Measurements from ENCODE around the gene PTPRN2.
"Not testable (repeated sequence)": the region's sequence is repeated elsewhere in the genome, so short reads cannot be mapped to it uniquely, and the experiment has no call there.

PTPRN2 gene

GRCh38 chr7:158257516-158258410, 329.9 kb downstream of the PTPRN2 start:
- no peak for DNase-seq

DNA sequence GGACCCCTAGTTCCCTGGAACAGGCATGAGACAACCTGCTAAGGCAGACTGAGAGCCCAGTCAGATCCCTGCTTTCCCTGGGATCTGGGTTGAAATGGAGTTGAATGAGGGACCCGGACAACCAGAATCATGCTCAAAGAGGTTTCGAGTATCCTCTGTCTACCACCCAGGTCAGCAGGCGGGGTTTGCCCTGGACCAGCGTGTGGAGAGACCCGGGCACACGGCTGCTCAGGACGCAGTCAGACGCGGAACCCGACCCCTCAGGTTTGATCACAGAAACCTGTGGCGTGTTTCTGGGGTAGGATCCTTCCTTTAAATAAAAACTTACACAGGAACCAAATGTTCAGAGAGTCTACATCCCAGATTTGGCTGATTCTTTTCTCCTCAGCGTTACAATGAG, 330.6 kb downstream of the PTPRN2 start:
- no peak for DNase-seq

DNA sequence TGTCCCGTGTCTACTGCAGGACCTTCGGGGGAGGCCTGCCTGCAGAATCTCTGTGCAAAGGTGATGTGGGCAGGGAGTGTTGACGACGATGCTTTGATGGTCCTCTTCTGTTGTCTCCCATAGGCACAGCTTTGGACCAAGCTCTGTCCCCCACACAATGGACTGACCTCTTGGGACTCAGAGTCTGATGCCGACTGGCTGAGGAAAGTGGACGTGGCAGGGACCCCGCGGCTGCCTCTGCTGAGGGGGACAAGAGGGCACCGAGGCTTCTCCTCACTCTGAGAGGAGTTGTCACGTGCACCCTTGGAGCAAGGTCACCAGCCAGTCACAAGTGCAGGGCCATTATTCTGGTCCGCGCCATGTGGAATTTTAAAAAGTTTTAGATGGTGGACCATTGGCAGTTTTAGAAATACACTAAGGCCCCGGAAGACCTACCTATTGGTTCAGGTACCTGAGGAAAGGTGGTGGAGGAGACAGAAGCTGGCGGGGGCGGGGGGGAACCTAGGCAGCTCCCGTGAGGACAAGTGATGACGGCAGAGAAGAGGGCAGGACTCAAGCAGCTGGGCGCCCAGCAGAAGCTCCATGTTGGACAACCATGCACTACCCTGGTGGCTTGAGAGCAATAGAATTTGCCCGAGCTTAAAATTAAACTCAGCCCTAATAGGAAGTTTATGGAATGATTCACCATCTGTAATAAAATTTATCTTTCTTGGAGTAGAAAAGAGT, 331.4 kb downstream of the PTPRN2 start:
- no peak for DNase-seq

- no peak for DNase-seq
Observed at GRCh38 chr7:158255558-158255957, 332.1 kb downstream of the PTPRN2 start.

DNA sequence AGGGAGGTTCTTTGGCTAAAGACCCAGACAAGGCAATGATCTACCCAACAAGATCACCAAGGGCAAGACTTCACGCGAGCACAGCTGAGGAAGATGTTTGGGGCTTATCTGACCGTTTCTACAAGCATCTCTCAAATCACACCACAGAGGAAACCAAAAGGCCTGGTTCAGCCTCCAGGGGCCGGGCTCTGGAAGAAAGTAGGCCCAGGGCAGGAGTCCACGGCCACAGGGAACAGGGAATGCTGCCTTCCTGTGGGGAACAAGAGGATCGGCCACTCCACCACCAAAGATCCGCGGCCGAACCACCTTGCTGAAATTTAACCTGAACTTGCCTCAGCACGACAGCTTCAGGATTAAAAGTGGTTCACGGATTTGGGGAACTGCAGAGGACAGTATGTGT, 332.5 kb downstream of the PTPRN2 start:
- DNase-seq = no peak

DNA sequence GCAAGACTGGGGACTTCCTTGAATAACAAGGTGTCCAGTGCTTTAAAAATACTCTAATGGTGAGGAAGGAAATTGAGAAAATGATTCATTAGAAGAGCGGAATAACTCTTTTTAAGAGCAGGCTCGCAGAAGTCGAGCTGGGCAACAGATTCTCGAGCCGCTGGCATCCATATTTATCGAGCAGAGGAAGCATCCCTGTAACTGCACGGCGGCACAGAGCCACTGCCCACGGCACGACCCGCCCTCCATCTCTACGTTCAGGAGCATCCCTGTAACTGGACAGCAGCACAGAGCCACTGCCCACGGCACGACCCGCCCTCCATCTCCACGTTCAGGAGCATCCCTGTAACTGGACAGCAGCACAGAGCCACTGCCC, 334.0 kb downstream of the PTPRN2 start:
- not testable (repeated sequence) for DNase-seq

- DNase-seq = no peak
Observed at GRCh38 chr7:158252837-158253669, 334.6 kb downstream of the PTPRN2 start.

- DNase-seq = no peak
Observed at GRCh38 chr7:158252081-158252836, 335.4 kb downstream of the PTPRN2 start.

GRCh38 chr7:158251061-158251965, 336.3 kb downstream of the PTPRN2 start:
- no peak for DNase-seq

DNA sequence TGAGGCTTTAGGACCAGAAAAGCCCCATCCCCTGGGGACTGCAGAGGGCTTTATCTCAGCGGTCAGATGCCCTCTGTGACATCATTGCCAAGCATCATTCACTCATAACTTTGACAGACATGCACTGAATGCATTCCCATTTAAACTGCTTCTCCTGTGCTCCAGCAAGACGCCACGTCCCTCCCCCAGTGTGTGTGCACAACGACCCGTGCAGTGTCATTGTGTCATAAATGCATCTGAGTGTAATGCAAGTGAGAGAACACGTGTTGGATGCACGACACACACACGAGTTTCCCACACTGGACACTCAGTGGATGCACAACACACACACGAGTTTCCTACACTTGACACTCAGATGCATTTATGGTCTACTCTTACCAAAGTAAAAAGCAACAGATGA, 337.9 kb downstream of the PTPRN2 start:
- DNase-seq = no peak

GRCh38 chr7:158248816-158249215, 338.8 kb downstream of the PTPRN2 start:
- DNase-seq = no peak

DNA sequence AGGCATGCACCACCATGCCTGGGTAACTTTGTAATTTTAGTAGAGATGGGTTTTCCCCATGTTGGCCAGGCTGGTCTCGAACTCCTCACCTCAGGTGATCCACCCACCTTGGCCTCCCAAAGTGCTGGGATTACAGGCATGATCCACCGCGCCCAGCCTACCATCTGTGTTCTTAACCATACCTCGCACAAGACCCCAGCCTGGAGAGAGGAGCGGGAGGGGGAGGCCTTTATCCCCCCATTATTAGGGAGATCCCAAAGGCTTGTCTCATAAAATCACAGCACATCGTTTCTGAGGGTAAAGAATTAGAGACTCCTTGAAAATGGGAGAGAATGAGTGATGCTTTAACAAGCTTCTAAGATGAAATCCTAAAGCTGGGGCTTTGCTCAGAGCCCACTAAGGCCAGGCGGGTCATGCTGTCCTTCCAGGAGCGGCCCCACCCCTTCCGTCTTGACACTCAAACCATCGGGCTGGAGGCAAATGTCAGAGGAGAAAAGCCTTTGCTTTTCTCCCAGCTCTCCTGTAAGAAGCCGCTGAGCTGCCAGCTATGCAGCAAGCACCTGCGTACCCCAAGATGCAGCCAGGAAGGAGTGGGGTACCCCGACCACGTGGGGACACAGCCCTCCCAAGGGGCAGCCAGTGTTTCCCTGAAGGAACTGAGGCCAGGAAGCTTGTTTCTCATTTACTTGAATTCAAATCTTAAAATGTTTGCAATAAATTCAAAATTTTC, 339.7 kb downstream of the PTPRN2 start:
- no peak for DNase-seq

GRCh38 chr7:158246960-158247673, 340.5 kb downstream of the PTPRN2 start:
- DNase-seq = no peak

GRCh38 chr7:158246272-158246959, 341.2 kb downstream of the PTPRN2 start:
- DNase-seq = no peak

DNA sequence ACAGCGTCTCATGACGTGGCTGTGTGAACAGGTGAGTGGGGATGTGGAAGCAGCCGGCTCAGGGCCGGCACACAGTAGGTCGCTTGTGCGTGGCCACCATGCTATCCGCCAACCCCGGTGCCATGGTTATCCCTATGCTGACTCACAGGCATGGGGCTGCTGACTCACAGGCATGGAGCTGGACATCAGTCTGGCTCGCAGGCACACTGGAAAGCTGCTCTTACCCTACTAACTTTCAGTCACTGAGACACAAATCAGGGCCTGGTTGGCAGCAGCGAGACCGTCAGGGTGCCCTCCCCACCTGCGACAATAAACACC, 341.9 kb downstream of the PTPRN2 start:
- no peak for DNase-seq

DNA sequence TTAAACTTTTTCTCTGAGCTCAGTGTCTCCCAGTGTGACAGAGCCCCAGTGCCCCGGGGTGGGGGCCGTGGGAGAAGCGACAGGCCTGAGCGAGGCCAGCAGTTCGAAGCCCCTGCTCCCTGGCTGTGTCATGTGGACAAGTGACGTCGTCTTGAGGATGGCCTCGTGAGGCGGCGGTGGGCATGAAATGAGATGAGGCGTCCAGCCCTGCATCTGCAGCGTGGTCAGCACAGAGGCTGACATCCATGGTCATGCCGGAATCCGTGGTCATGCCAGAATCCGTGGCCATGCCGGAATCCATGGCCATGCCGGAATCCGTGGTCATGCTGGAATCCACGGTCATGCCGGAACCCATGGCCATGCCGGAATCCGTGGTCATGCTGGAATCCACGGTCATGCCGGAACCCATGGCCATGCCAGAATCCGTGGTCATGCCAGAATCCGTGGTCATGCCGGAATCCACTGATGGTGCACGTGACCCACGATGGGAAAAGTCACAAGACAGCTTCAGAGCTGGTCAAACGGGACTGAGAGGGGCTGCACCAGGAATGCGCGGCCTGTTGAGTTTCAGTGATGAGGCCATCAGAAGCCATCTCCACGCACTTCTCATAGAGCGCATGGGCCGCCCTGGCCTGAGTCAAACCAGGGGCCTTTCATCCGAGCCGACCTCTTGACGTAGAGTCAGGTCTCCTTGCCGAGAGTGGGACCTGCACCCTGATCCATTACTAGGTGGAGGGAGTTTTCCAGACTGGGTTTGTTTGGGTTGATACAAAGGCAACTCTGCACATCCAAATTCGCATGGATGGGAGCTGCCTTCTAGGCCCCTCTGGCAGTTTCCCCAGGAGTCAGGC, 342.5 kb downstream of the PTPRN2 start:
- DNase-seq = no peak

DNA sequence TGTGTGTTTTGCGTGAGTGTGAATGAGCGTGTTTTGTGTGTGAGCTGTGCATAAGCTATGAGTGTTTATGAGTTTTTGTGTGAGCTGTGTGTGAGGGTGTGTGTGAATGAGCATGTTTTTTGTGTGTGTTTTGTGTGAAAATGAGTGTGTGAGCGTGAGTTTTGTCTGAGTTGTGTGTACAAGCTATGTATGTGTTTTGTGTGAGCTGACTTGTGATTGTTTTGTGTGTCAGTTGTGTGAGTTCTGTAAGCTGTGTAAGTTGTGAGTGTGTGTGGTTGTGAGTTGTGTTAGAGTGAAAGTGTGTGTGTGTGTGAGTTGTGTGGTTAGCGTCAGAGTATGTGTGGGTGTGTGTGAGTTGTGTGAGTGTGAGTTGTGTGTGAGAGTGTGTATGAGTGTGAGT, 343.2 kb downstream of the PTPRN2 start:
- DNase-seq = no peak

- no peak for DNase-seq
Observed at GRCh38 chr7:158241919-158242318, 345.7 kb downstream of the PTPRN2 start.

DNA sequence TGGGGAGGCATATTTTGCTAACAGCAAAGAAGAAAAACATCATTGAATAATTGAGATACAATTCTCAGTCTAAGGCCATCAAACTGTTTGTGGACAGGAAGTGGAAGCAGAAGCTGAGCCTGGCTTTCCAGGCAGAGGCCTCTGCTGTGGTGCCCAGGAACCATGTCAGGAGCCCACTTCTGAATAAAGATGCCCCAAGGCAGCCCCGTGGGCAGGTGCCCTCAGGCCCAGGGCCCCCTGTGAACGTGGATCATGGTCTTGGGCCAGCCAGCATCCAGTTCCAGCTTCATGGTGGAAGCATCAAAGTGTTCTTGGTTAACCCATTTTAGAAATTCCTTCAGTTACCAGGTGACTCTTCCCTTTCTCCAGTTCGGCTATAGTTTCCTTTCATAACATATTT, 346.8 kb downstream of the PTPRN2 start:
- DNase-seq = no peak
